Effector memory CD4-positive, alpha-beta T cell (primary cell): ENCODE results near the gene DDX19B.
"Not testable (repeated sequence)": the region's sequence is repeated elsewhere in the genome, so short reads cannot be mapped to it uniquely, and the experiment has no call there.

Experiments used
- DNase-seq, 3 donors: peaks; one replicate each; pipeline ENCODE4 v3.0.0-alpha.2; 2020
- H3K27ac ChIP-seq: 2 replicates; pipeline ENCODE4 v1.7.0; 2013; ENCODE audit warnings: mild to moderate bottlenecking, low read length, moderate library complexity; ENCODE audit not compliant: insufficient read depth, poor library complexity, severe bottlenecking
- H3K27me3 ChIP-seq: replicated peaks from 2 replicates; pipeline ENCODE4 v1.7.0; 2013; ENCODE audit warnings: mild to moderate bottlenecking, low read length; ENCODE audit not compliant: insufficient read depth, control insufficient read depth, poor library complexity, severe bottlenecking
- H3K36me3 ChIP-seq: 2 replicates; pipeline ENCODE4 v1.7.0; 2013; ENCODE audit warnings: mild to moderate bottlenecking, low read length, moderate library complexity; ENCODE audit not compliant: control insufficient read depth, insufficient read depth
- H3K4me1 ChIP-seq: 2 replicates; pipeline ENCODE4 v1.7.0; 2013; ENCODE audit warnings: low read length, mild to moderate bottlenecking; ENCODE audit not compliant: control insufficient read depth, insufficient read depth, poor library complexity, severe bottlenecking
- H3K4me3 ChIP-seq: 2 replicates; pipeline ENCODE4 v1.7.0; 2013; ENCODE audit warnings: low read length, low read depth, mild to moderate bottlenecking; ENCODE audit not compliant: insufficient read depth, poor library complexity, severe bottlenecking
- H3K9me3 ChIP-seq: 2 replicates; pipeline ENCODE4 v1.7.0; 2013; ENCODE audit warnings: mild to moderate bottlenecking, low read length, moderate library complexity; ENCODE audit not compliant: control insufficient read depth

The DDX19B gene

GRCh38 chr16:70287304-70287971 is 11.5 kb upstream of the DDX19B start:
- H3K27me3 ChIP-seq, H3K9me3 ChIP-seq, H3K36me3 ChIP-seq, H3K27ac ChIP-seq, H3K4me3 ChIP-seq, H3K4me1 ChIP-seq, DNase-seq: not testable (repeated sequence)

GRCh38 chr16:70289229-70290094 is 9.5 kb upstream of the DDX19B start, which contains the start of gene AARS1:
TSS of gene AARS1 (minus strand) at chr16:70289506. CDS start at chr16:70282763, 6,743 bp downstream.
- H3K4me1 ChIP-seq: no peaks in the 10 kb centered on the region
- H3K36me3 ChIP-seq: no peaks in the 10 kb centered on the region
- DNase-seq: peak; percentile 92
- H3K9me3 ChIP-seq: no peaks in the 10 kb centered on the region
- peak within 1 kb of the TSS; percentile 81 for H3K27ac ChIP-seq
- H3K4me3 ChIP-seq: peak within 1 kb of the TSS; percentile 62
- no peaks in the 10 kb centered on the region for H3K27me3 ChIP-seq

- Histone ChIP-seq H3K27me3 (no peaks in the 10 kb centered on the region), H3K4me1 (no peaks in the 10 kb centered on the region), H3K9me3 (no peaks in the 10 kb centered on the region), H3K27ac (no peak overlapping the region), H3K36me3 (no peaks in the 10 kb centered on the region), H3K4me3 (no peak overlapping the region)
- DNase-seq: no peak
These were observed 8.0 kb upstream of the DDX19B start for GRCh38 chr16:70290949-70291519.

GRCh38 chr16:70292148-70292547 is 6.8 kb upstream of the DDX19B start:
- not testable (repeated sequence) for H3K9me3 ChIP-seq, H3K4me3 ChIP-seq, H3K4me1 ChIP-seq, H3K36me3 ChIP-seq, DNase-seq, H3K27me3 ChIP-seq, H3K27ac ChIP-seq

- no peak overlapping the region for H3K27ac ChIP-seq
- no peak overlapping the region for H3K4me3 ChIP-seq
- no peaks in the 10 kb centered on the region for H3K27me3 ChIP-seq
- no peaks in the 10 kb centered on the region for H3K36me3 ChIP-seq
- no peaks in the 10 kb centered on the region for H3K9me3 ChIP-seq
- no peaks in the 10 kb centered on the region for H3K4me1 ChIP-seq
- no peak for DNase-seq
These were observed 4.5 kb upstream of the DDX19B start for GRCh38 chr16:70294385-70295025.

- Histone ChIP-seq H3K4me1 (peaks cover 6% of the 10 kb centered on the region), H3K27ac (no peak overlapping the region), H3K36me3 (no peaks in the 10 kb centered on the region), H3K4me3 (no peak overlapping the region), H3K27me3 (no peaks in the 10 kb centered on the region), H3K9me3 (no peaks in the 10 kb centered on the region)
- DNase-seq: no peak
These were observed 3.4 kb upstream of the DDX19B start for GRCh38 chr16:70295634-70296033.

GRCh38 chr16:70301121-70301520 is 2.1 kb downstream of the DDX19B start:
- Histone ChIP-seq H3K27me3 (no peaks in the 10 kb centered on the region), H3K4me1 (peaks cover 11% of the 10 kb centered on the region), H3K4me3 (no peak overlapping the region), H3K36me3 (no peaks in the 10 kb centered on the region), H3K27ac (no peak overlapping the region), H3K9me3 (no peaks in the 10 kb centered on the region)
- DNase-seq: no peak

GRCh38 chr16:70302745-70303144 is 3.8 kb downstream of the DDX19B start:
- no peak overlapping the region for H3K27ac ChIP-seq

GRCh38 chr16:70304892-70305448 is 6.0 kb downstream of the DDX19B start:
- H3K9me3 ChIP-seq: no peaks in the 10 kb centered on the region
- no peak for DNase-seq
- no peak overlapping the region for H3K4me3 ChIP-seq
- no peaks in the 10 kb centered on the region for H3K36me3 ChIP-seq
- no peaks in the 10 kb centered on the region for H3K27me3 ChIP-seq
- H3K27ac ChIP-seq: no peak overlapping the region
- peaks cover 11% of the 10 kb centered on the region for H3K4me1 ChIP-seq

More at GRCh38 chr16:70302745-70303144, 3.8 kb downstream of the DDX19B start:
- Histone ChIP-seq H3K9me3 (no peaks in the 10 kb centered on the region), H3K36me3 (no peaks in the 10 kb centered on the region), H3K4me3 (no peak overlapping the region), H3K27me3 (no peaks in the 10 kb centered on the region), H3K4me1 (peaks cover 11% of the 10 kb centered on the region)
- DNase-seq: no peak
